ENCODE results near the gene FOXA2. TPM values are rescaled to one million over a fixed set of nuclear protein-coding genes. Genes with fewer than 3 reads are reported as not detected.

FOXA2 gene
- total and polyA plus RNA-seq, 9 donors: 0.24 to 6.4 (median 0.91) TPM; not detected in 5

DNA sequence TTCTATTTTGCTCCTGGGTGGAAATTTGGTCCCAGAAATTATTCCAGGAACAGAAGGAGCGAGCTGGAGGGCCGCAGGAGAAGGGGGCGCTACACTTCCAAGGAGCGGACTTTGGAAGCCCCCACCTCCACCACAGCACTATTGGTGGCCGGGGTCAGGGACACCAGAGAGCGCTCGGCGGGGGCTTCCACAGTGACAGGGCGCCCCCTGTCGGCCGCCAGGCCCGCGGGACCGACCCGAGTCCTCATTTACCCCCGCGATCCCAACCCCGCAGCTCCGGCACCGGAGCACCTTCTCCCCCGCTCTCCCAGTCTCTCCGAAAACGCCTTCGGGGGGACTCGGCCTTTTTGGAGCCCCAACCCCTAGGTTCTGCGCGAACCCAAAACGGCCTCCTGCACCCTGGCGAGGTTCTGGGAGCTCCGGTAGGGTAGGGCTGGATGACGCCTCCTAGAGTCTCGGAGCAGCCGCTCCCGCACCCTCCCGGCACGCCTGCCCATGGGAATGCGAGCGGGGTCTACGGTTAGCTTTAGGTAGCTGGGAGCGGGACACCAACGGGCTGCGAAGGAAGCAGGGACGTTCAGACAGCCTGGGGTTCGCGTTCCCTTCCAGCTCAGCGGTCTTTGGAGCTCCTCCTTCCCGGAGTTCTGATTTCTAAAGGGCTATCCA is 2.4 kb upstream of the FOXA2 start:
- H3K4me3 ChIP-seq: no peak overlapping the region
- H3K4me1 ChIP-seq (ENCODE audit: insufficient read depth): no peaks in the 10 kb centered on the region
- TF ChIP-seq EP300 (IDR thresholded peaks at IDR 0.05): no peak
- no peak for TF ChIP-seq CTCF (IDR thresholded peaks at IDR 0.05)
- no peak for TF ChIP-seq POLR2A (IDR thresholded peaks at IDR 0.05)
- H3K36me3 ChIP-seq: no peaks in the 10 kb centered on the region
- 1 to 3% (median 2%) methylated on average over 43 to 47 of the region's 47 CpGs for WGBS, 3 donors
- no peaks in the 10 kb centered on the region for H3K9me3 ChIP-seq
- no peak overlapping the region for H3K27ac ChIP-seq
- no peaks in the 10 kb centered on the region for H3K27me3 ChIP-seq
- intact Hi-C loops (cut with DNase I): loop anchor here in 1 of 4 donors (10.0 kb wide), 1 partner anchor 62 kb away; no protein-coding TSS in a partner anchor
- no peak for DNase-seq

GRCh38 chr20:22585786-22586493 is 1.6 kb upstream of the FOXA2 start:
- WGBS, 3 donors: 7 to 12% (median 7%) methylated on average over 29 of the region's 29 CpGs
- Histone ChIP-seq H3K27ac (no peak overlapping the region), H3K9me3 (no peaks in the 10 kb centered on the region), H3K36me3 (no peaks in the 10 kb centered on the region), H3K4me1 (ENCODE audit: insufficient read depth) (no peaks in the 10 kb centered on the region), H3K4me3 (no peak overlapping the region), H3K27me3 (no peaks in the 10 kb centered on the region)
- intact Hi-C loops (cut with DNase I): loop anchor here in 1 of 4 donors (10.0 kb wide), 1 partner anchor 61 kb away; no protein-coding TSS in a partner anchor
- TF ChIP-seq POLR2A (IDR thresholded peaks at IDR 0.05): no peak
- TF ChIP-seq EP300 (IDR thresholded peaks at IDR 0.05): no peak
- TF ChIP-seq CTCF (IDR thresholded peaks at IDR 0.05): no peak
- DNase-seq: no peak

GRCh38 chr20:22584922-22585785 is 782 bp upstream of the FOXA2 start:
- no peaks in the 10 kb centered on the region for H3K27me3 ChIP-seq
- 1 to 7% (median 1%) methylated on average over 57 to 58 of the region's 58 CpGs for WGBS, 3 donors
- no peaks in the 10 kb centered on the region for H3K4me1 ChIP-seq (ENCODE audit: insufficient read depth)
- no peaks in the 10 kb centered on the region for H3K9me3 ChIP-seq
- TF ChIP-seq CTCF (IDR thresholded peaks at IDR 0.05) (no peak), POLR2A (IDR thresholded peaks at IDR 0.05) (no peak), EP300 (IDR thresholded peaks at IDR 0.05) (no peak)
- no peak overlapping the region for H3K4me3 ChIP-seq
- no peak overlapping the region for H3K27ac ChIP-seq
- no peaks in the 10 kb centered on the region for H3K36me3 ChIP-seq
- intact Hi-C loops (cut with DNase I): loop anchor here in 1 of 4 donors (10.0 kb wide), 1 partner anchor 60 kb away; no protein-coding TSS in a partner anchor
- no peak for DNase-seq
